HG03135 (cell line): Measurements from ENCODE around the gene UVRAG.
"Not testable (repeated sequence)": the region's sequence is repeated elsewhere in the genome, so short reads cannot be mapped to it uniquely, and the experiment has no call there.

Experiments
- ATAC-seq: cut with Tn5 transposase; IDR thresholded peaks from one replicate; pipeline ENCODE4 v1.9.1; 2021; ENCODE audit warnings: mild to moderate bottlenecking, moderate library complexity; ENCODE audit not compliant: unreplicated experiment

UVRAG gene

GRCh38 chr11:75946531-75947530 lies 131.8 kb downstream of the UVRAG start:
- ATAC-seq: no peak

- no peak for ATAC-seq
Observed at GRCh38 chr11:75949023-75949672, 134.1 kb downstream of the UVRAG start.

- ATAC-seq: no peak
Observed at GRCh38 chr11:75950141-75950540, 135.1 kb downstream of the UVRAG start.

- ATAC-seq: no peak
Observed at GRCh38 chr11:75954039-75954438, 139.0 kb downstream of the UVRAG start.

- ATAC-seq: no peak
Observed at GRCh38 chr11:75955443-75955842, 140.4 kb downstream of the UVRAG start.

GRCh38 chr11:75959540-75959939 lies 144.5 kb downstream of the UVRAG start:
- no peak for ATAC-seq

GRCh38 chr11:75964071-75964470 lies 149.1 kb downstream of the UVRAG start:
- ATAC-seq: no peak

- no peak for ATAC-seq
Observed at GRCh38 chr11:75966537-75967287, 151.7 kb downstream of the UVRAG start.

- ATAC-seq: no peak
Observed at GRCh38 chr11:75968021-75968625, 153.1 kb downstream of the UVRAG start.

- no peak for ATAC-seq
Observed at GRCh38 chr11:75969626-75970308, 154.8 kb downstream of the UVRAG start.

GRCh38 chr11:75973710-75974109 lies 158.7 kb downstream of the UVRAG start:
- ATAC-seq: not testable (repeated sequence)

- not testable (repeated sequence) for ATAC-seq
Observed at GRCh38 chr11:75979075-75979474, 164.1 kb downstream of the UVRAG start.

GRCh38 chr11:75979479-75980027 lies 164.5 kb downstream of the UVRAG start:
- ATAC-seq: not testable (repeated sequence)

GRCh38 chr11:75980031-75980430 lies 165.0 kb downstream of the UVRAG start:
- no peak for ATAC-seq

GRCh38 chr11:75981546-75981945 lies 166.5 kb downstream of the UVRAG start:
- no peak for ATAC-seq

GRCh38 chr11:75982309-75982708 lies 167.3 kb downstream of the UVRAG start:
- ATAC-seq: no peak

- no peak for ATAC-seq
Observed at GRCh38 chr11:75986966-75987365, 172.0 kb downstream of the UVRAG start.

- no peak for ATAC-seq
Observed at GRCh38 chr11:75993126-75993525, 178.1 kb downstream of the UVRAG start.

GRCh38 chr11:75994616-75995015 lies 179.6 kb downstream of the UVRAG start:
- ATAC-seq: no peak
